Activated naive CD8-positive, alpha-beta T cell treated with anti-CD3 and anti-CD28 coated beads, Interleukin-2, amount 10 ng/mL, durations not matched to agents 7 days and 5 days (primary cell): ENCODE measurements around the gene DNMT3A. TPM values are rescaled to one million over a fixed set of nuclear protein-coding genes. Genes with fewer than 3 reads are reported as not detected.

Experiments used
- ATAC-seq: fragments of 150-1000 bp; cut with Tn5 transposase; one replicate; pipeline ENCODE4 v1.10.0; 2021; ENCODE audit warnings: low read depth, moderate library complexity
- POLR2A ChIA-PET: fragments of 350-600 bp; sonication (Branson Sonifier 250); formaldehyde crosslinking; loops from one replicate; lab custom pipeline; 2021; ENCODE audit warnings: antibody characterized with exemption; lab: Charles Lee
- DNase-seq: peaks from one replicate; pipeline ENCODE4 v3.0.0; 2021
- H3K27ac Mint-ChIP-seq: one replicate; pipeline ENCODE4 v1.8.0; 2022; ENCODE audit warnings: mild to moderate bottlenecking, mixed read lengths
- H3K27me3 Mint-ChIP-seq: one replicate; pipeline ENCODE4 v1.8.0; 2022; ENCODE audit warnings: mild to moderate bottlenecking, moderate library complexity, mixed read lengths
- H3K36me3 Mint-ChIP-seq: one replicate; pipeline ENCODE4 v1.8.0; 2021; ENCODE audit warnings: mild to moderate bottlenecking, mixed read lengths
- H3K4me1 Mint-ChIP-seq: one replicate; pipeline ENCODE4 v1.8.0; 2021; ENCODE audit warnings: mixed read lengths
- H3K4me3 Mint-ChIP-seq: one replicate; pipeline ENCODE4 v1.8.0; 2022; ENCODE audit warnings: mild to moderate bottlenecking, moderate library complexity, mixed read lengths
- H3K9me3 Mint-ChIP-seq: one replicate; pipeline ENCODE4 v1.8.0; 2021; ENCODE audit warnings: mixed read lengths
- total RNA-seq, 2 experiments: library from RNA; stranded (reverse); gene quantifications; one replicate each; pipeline ENCODE4 v1.2.3, GENCODE V29; 2021

Gene DNMT3A
- total RNA-seq, 2 experiments from 2014 or later, result 76.7 to 84.7 TPM

- Mint-ChIP-seq H3K4me3 (no peak overlapping the region), H3K9me3 (no peaks in the 10 kb centered on the region), H3K36me3 (peaks cover 16% of the 10 kb centered on the region), H3K27ac (no peak overlapping the region), H3K4me1 (peaks cover 18% of the 10 kb centered on the region), H3K27me3 (no peaks in the 10 kb centered on the region)
- ATAC-seq (no peak), DNase-seq (no peak)
- POLR2A ChIA-PET, result no interaction called here
Measured at GRCh38 chr2:25247792-25248512, 93.8 kb downstream of the DNMT3A start.

GRCh38 chr2:25246558-25247290 lies 95.0 kb downstream of the DNMT3A start:
- no peak for ATAC-seq
- Mint-ChIP-seq H3K4me1 (peaks cover 16% of the 10 kb centered on the region), H3K36me3 (peaks cover 22% of the 10 kb centered on the region), H3K9me3 (no peaks in the 10 kb centered on the region), H3K27ac (no peak overlapping the region), H3K27me3 (no peaks in the 10 kb centered on the region), H3K4me3 (no peak overlapping the region)
- no peak for DNase-seq
- POLR2A ChIA-PET, result no interaction called here

- Mint-ChIP-seq H3K4me1 (peaks cover 14% of the 10 kb centered on the region), H3K9me3 (no peaks in the 10 kb centered on the region), H3K27me3 (no peaks in the 10 kb centered on the region), H3K27ac (no peak overlapping the region), H3K4me3 (no peak overlapping the region), H3K36me3 (peaks cover 22% of the 10 kb centered on the region)
- DNase-seq, result no peak
- POLR2A ChIA-PET, result no interaction called here
- ATAC-seq, result no peak
Measured at GRCh38 chr2:25246001-25246400, 95.7 kb downstream of the DNMT3A start.

GRCh38 chr2:25245141-25245540 lies 96.6 kb downstream of the DNMT3A start:
- ATAC-seq (no peak), DNase-seq (no peak)
- Mint-ChIP-seq H3K4me3 (no peak overlapping the region), H3K27me3 (no peaks in the 10 kb centered on the region), H3K36me3 (peaks cover 25% of the 10 kb centered on the region), H3K4me1 (peaks cover 6% of the 10 kb centered on the region), H3K27ac (no peak overlapping the region), H3K9me3 (no peaks in the 10 kb centered on the region)
- POLR2A ChIA-PET, result no interaction called here

GRCh38 chr2:25243995-25244394 lies 97.7 kb downstream of the DNMT3A start:
- H3K4me3 Mint-ChIP-seq, result no peak overlapping the region
- H3K9me3 Mint-ChIP-seq, result no peaks in the 10 kb centered on the region
- peaks cover 20% of the 10 kb centered on the region for H3K36me3 Mint-ChIP-seq
- H3K4me1 Mint-ChIP-seq, result no peaks in the 10 kb centered on the region
- no peak for DNase-seq
- ATAC-seq, result no peak
- no peak overlapping the region for H3K27ac Mint-ChIP-seq
- H3K27me3 Mint-ChIP-seq, result no peaks in the 10 kb centered on the region
- POLR2A ChIA-PET, result no interaction called here

GRCh38 chr2:25241452-25241851 lies 100.3 kb downstream of the DNMT3A start:
- H3K27me3 Mint-ChIP-seq, result no peaks in the 10 kb centered on the region
- DNase-seq (no peak), ATAC-seq (no peak)
- H3K27ac Mint-ChIP-seq, result no peak overlapping the region
- no peaks in the 10 kb centered on the region for H3K4me1 Mint-ChIP-seq
- POLR2A ChIA-PET, result interaction anchor here (1.5 kb wide), 1 partner anchor 10 kb away, joined by 5 read pairs; no protein-coding TSS in a partner anchor
- H3K36me3 Mint-ChIP-seq, result peaks cover 22% of the 10 kb centered on the region
- H3K9me3 Mint-ChIP-seq, result no peaks in the 10 kb centered on the region
- no peak overlapping the region for H3K4me3 Mint-ChIP-seq

GRCh38 chr2:25240636-25241035 lies 101.1 kb downstream of the DNMT3A start:
- no peak for DNase-seq
- H3K27me3 Mint-ChIP-seq, result no peaks in the 10 kb centered on the region
- no peak for ATAC-seq
- peaks cover 20% of the 10 kb centered on the region for H3K36me3 Mint-ChIP-seq
- H3K4me3 Mint-ChIP-seq, result no peak overlapping the region
- no peaks in the 10 kb centered on the region for H3K4me1 Mint-ChIP-seq
- no peak overlapping the region for H3K27ac Mint-ChIP-seq
- POLR2A ChIA-PET, result no interaction called here
- H3K9me3 Mint-ChIP-seq, result no peaks in the 10 kb centered on the region

- Mint-ChIP-seq H3K27ac (no peak overlapping the region), H3K36me3 (peaks cover 27% of the 10 kb centered on the region), H3K9me3 (no peaks in the 10 kb centered on the region), H3K27me3 (no peaks in the 10 kb centered on the region), H3K4me3 (no peak overlapping the region), H3K4me1 (peaks cover 2% of the 10 kb centered on the region)
- no peak for ATAC-seq
- POLR2A ChIA-PET, result no interaction called here
- DNase-seq, result no peak
Measured at GRCh38 chr2:25238920-25239319, 102.8 kb downstream of the DNMT3A start.

- no peaks in the 10 kb centered on the region for H3K9me3 Mint-ChIP-seq
- H3K4me3 Mint-ChIP-seq, result no peak overlapping the region
- H3K27me3 Mint-ChIP-seq, result no peaks in the 10 kb centered on the region
- peaks cover 32% of the 10 kb centered on the region for H3K36me3 Mint-ChIP-seq
- H3K4me1 Mint-ChIP-seq, result peaks cover 2% of the 10 kb centered on the region
- POLR2A ChIA-PET, result no interaction called here
- H3K27ac Mint-ChIP-seq, result no peak overlapping the region
- ATAC-seq (no peak), DNase-seq (no peak)
Measured at GRCh38 chr2:25237764-25238163, 104.0 kb downstream of the DNMT3A start.

GRCh38 chr2:25236736-25237135 lies 105.0 kb downstream of the DNMT3A start:
- Mint-ChIP-seq H3K27me3 (no peaks in the 10 kb centered on the region), H3K36me3 (peaks cover 29% of the 10 kb centered on the region), H3K9me3 (no peaks in the 10 kb centered on the region), H3K4me1 (peaks cover 2% of the 10 kb centered on the region), H3K27ac (no peak overlapping the region), H3K4me3 (no peak overlapping the region)
- DNase-seq (no peak), ATAC-seq (no peak)
- POLR2A ChIA-PET, result no interaction called here

GRCh38 chr2:25234738-25235137 lies 107.0 kb downstream of the DNMT3A start:
- Mint-ChIP-seq H3K9me3 (no peaks in the 10 kb centered on the region), H3K36me3 (peaks cover 24% of the 10 kb centered on the region), H3K4me1 (peaks cover 2% of the 10 kb centered on the region), H3K4me3 (no peak overlapping the region), H3K27me3 (no peaks in the 10 kb centered on the region), H3K27ac (no peak overlapping the region)
- no peak for DNase-seq
- POLR2A ChIA-PET, result no interaction called here
- no peak for ATAC-seq

GRCh38 chr2:25233916-25234605 lies 107.7 kb downstream of the DNMT3A start:
- no peak overlapping the region for H3K27ac Mint-ChIP-seq
- no peaks in the 10 kb centered on the region for H3K27me3 Mint-ChIP-seq
- H3K36me3 Mint-ChIP-seq, result peaks cover 22% of the 10 kb centered on the region
- DNase-seq, result no peak
- H3K4me3 Mint-ChIP-seq, result no peak overlapping the region
- no peak for ATAC-seq
- H3K4me1 Mint-ChIP-seq, result peaks cover 2% of the 10 kb centered on the region
- POLR2A ChIA-PET, result no interaction called here
- no peaks in the 10 kb centered on the region for H3K9me3 Mint-ChIP-seq

GRCh38 chr2:25232248-25232825 lies 109.4 kb downstream of the DNMT3A start:
- DNase-seq (no peak), ATAC-seq (no peak)
- Mint-ChIP-seq H3K4me3 (no peak overlapping the region), H3K36me3 (peaks cover 20% of the 10 kb centered on the region), H3K9me3 (no peaks in the 10 kb centered on the region), H3K27me3 (no peaks in the 10 kb centered on the region), H3K4me1 (peaks cover 2% of the 10 kb centered on the region), H3K27ac (no peak overlapping the region)
- POLR2A ChIA-PET, result no interaction called here
